Tibial nerve (tissue), 4 donors: ENCODE data around the gene COL4A1.

Source experiments
- EP300 ChIP-seq, 2 donors: sonication (generic); formaldehyde crosslinking; IDR thresholded peaks; one replicate each; pipeline ENCODE4 v1.6.1; 2017; ENCODE audit warnings: antibody characterized with exemption in 2 of 2, mild to moderate bottlenecking in 1 of 2
- POLR2A ChIP-seq, 2 donors: fragments of 450-650 bp; IDR thresholded peaks; one replicate each; pipeline ENCODE4 v1.6.1; 2017; ENCODE audit warnings: antibody characterized with exemption in 2 of 2, mild to moderate bottlenecking in 2 of 2, moderate library complexity in 2 of 2
- TF ChIP-seq, protein P1 (sequence below), 5 experiments: fragments of 200-600 bp in 3 of 5; fragments of 450-650 bp in 2 of 5; sonication (generic) in 3 of 5; IDR thresholded peaks; one replicate each; pipeline ENCODE4 v1.5.1; 2016 to 2019; ENCODE audit warnings: antibody characterized with exemption in 5 of 5, mild to moderate bottlenecking in 3 of 5, moderate library complexity in 2 of 5

DNA sequence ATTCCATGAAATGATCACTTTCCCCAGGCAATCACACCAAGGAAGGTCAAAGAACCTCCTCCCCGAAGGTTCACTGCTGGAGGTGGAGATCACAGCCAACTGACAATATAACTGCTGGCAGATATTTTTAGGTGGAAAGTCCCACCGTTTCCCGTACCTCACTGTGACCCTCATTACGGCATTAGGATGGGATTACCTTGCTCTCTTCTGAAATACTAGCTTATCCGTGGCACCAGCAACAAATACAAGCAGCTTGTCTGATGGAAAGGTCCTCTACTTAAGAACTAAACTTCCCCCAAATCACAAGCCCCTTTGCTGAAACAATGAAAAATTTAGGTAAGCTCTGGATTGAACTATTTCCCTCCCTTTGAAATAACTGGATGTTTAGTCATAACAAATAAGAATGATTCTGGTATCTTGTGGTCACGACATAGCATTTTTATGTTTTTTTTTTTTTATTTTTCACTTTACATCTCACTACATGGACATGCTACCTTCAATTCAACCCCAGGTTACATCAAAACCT, 178.9 kb downstream of the COL4A1 start:
- TF ChIP-seq, protein P1, sequence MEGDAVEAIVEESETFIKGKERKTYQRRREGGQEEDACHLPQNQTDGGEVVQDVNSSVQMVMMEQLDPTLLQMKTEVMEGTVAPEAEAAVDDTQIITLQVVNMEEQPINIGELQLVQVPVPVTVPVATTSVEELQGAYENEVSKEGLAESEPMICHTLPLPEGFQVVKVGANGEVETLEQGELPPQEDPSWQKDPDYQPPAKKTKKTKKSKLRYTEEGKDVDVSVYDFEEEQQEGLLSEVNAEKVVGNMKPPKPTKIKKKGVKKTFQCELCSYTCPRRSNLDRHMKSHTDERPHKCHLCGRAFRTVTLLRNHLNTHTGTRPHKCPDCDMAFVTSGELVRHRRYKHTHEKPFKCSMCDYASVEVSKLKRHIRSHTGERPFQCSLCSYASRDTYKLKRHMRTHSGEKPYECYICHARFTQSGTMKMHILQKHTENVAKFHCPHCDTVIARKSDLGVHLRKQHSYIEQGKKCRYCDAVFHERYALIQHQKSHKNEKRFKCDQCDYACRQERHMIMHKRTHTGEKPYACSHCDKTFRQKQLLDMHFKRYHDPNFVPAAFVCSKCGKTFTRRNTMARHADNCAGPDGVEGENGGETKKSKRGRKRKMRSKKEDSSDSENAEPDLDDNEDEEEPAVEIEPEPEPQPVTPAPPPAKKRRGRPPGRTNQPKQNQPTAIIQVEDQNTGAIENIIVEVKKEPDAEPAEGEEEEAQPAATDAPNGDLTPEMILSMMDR (IDR thresholded peaks at IDR 0.05) = no peak
- TF ChIP-seq POLR2A (IDR thresholded peaks at IDR 0.05) = no peak
- TF ChIP-seq EP300 (IDR thresholded peaks at IDR 0.05) = no peak
